T-cell (primary cell): ENCODE data around the gene SCARB1. TPM values are rescaled to one million over a fixed set of nuclear protein-coding genes. Genes with fewer than 3 reads are reported as not detected.

ENCODE experiments used
- ATAC-seq, 4 experiments: fragments of 200-7000 bp in 3 of 4; fragments of 150-1000 bp in 1 of 4; cut with Tn5 transposase; replicated peaks in 1 of 4; 1 replicate in 3 of 4; 2 replicates in 1 of 4; pipeline ENCODE4 v1.10.0; 2021; ENCODE audit warnings: moderate library complexity in 3 of 4, mild to moderate bottlenecking in 2 of 4, moderate number of reproducible peaks in 1 of 4
- CTCF ChIA-PET, 2 donors: fragments of 300-600 bp; sonication (Branson Sonifier 250); formaldehyde crosslinking; loops; one replicate each; lab custom pipeline; 2022; ENCODE audit warnings: antibody characterized with exemption in 2 of 2; lab: Charles Lee
- POLR2A ChIA-PET, 2 donors: fragments of 300-600 bp; sonication (Branson Sonifier 250); formaldehyde crosslinking; loops; one replicate each; lab custom pipeline; 2022; ENCODE audit warnings: antibody characterized with exemption in 2 of 2; lab: Charles Lee
- DNase-seq, 35 experiments: peaks; one replicate each; pipeline versions ENCODE4 v3.0.0 to v3.0.0-alpha.2; 2013 to 2023
- H3K27ac ChIP-seq: one replicate; pipeline ENCODE4 v1.5.1; 2013; ENCODE audit warnings: low read length
- H3K27me3 ChIP-seq, 2 experiments: replicated peaks in 1 of 2; 1 replicate in 1 of 2; 2 replicates in 1 of 2; pipeline versions ENCODE4 v1.6.1 to v1.7.0; 2013; ENCODE audit warnings: low read length in 1 of 2, mixed read lengths in 1 of 2; ENCODE audit not compliant: control insufficient read depth in 2 of 2, insufficient read depth in 2 of 2; ENCODE audit errors: extremely low read depth in 1 of 2
- H3K36me3 ChIP-seq, 2 donors: 1 replicate in 1 of 2; 2 replicates in 1 of 2; pipeline versions ENCODE4 v1.6.1 to v1.7.0; 2013; ENCODE audit warnings: low read length in 1 of 2; ENCODE audit not compliant: control insufficient read depth in 2 of 2, insufficient read depth in 1 of 2; ENCODE audit errors: extremely low read depth in 1 of 2
- H3K4me1 ChIP-seq, 2 experiments: 1 replicate in 1 of 2; 2 replicates in 1 of 2; pipeline versions ENCODE4 v1.6.1 to v1.7.0; 2013; ENCODE audit warnings: low read length in 2 of 2, mixed read lengths in 1 of 2; ENCODE audit not compliant: insufficient read depth in 2 of 2, control insufficient read depth in 1 of 2; ENCODE audit errors: extremely low read depth in 1 of 2
- H3K4me3 ChIP-seq, 2 donors: 1 replicate in 1 of 2; 2 replicates in 1 of 2; pipeline versions ENCODE4 v1.5.1 to v1.7.0; 2013; ENCODE audit warnings: mild to moderate bottlenecking in 2 of 2, low read length in 1 of 2, moderate library complexity in 1 of 2; ENCODE audit not compliant: control insufficient read depth in 1 of 2; ENCODE audit errors: extremely low read depth in 1 of 2
- H3K9me3 ChIP-seq: 2 replicates; pipeline ENCODE4 v1.7.0; 2013
- H3K27ac Mint-ChIP-seq, 2 donors: one replicate each; pipeline ENCODE4 v1.8.0; 2020 to 2021; ENCODE audit warnings: mild to moderate bottlenecking in 2 of 2, mixed read lengths in 2 of 2
- H3K27me3 Mint-ChIP-seq, 2 donors: one replicate each; pipeline ENCODE4 v1.8.0; 2021 to 2022; ENCODE audit warnings: mixed read lengths in 2 of 2
- H3K36me3 Mint-ChIP-seq: one replicate; pipeline ENCODE4 v1.8.0; 2021; ENCODE audit warnings: mixed read lengths
- H3K4me1 Mint-ChIP-seq, 3 donors: one replicate each; pipeline ENCODE4 v1.8.0; 2020 to 2022; ENCODE audit warnings: mixed read lengths in 3 of 3, mild to moderate bottlenecking in 1 of 3
- H3K4me3 Mint-ChIP-seq, 3 donors: one replicate each; pipeline ENCODE4 v1.8.0; 2020 to 2022; ENCODE audit warnings: mild to moderate bottlenecking in 3 of 3, mixed read lengths in 3 of 3, moderate library complexity in 3 of 3
- H3K9me3 Mint-ChIP-seq, 3 donors: one replicate each; pipeline ENCODE4 v1.8.0; 2020 to 2022; ENCODE audit warnings: mixed read lengths in 3 of 3
- WGBS: methylation state at CpG from one replicate; pipeline ENCODE4 v1.1.5; 2013; ENCODE audit warnings: missing lambda C conversion rate; ENCODE audit not compliant: insufficient coverage; 5-methylcytosine and 5-hydroxymethylcytosine counted together
- total RNA-seq, 35 experiments: library from RNA in 6 of 35; stranded (reverse) in 6 of 35; fragments of 120-200 nt in 1 of 35; gene quantifications; one replicate each; pipeline versions ENCODE4 v1.2.1 to v1.2.4 and lab custom pipeline; 2013 to 2026

The SCARB1 gene
- total RNA-seq, 5 donors from 2014 or later (not counting 1 experiment from before 2014, with no cell fraction given) = 3.1 to 5.6 (median 4.5) TPM

- Mint-ChIP-seq H3K9me3 (no peaks in the 10 kb centered on the region), H3K27me3 (peaks cover 0 to 14% of the 10 kb centered on the region in 2 donors), H3K4me1 (peaks cover 17 to 24% (median 18%) of the 10 kb centered on the region in 3 donors), H3K27ac (no peak overlapping the region), H3K36me3 (no peaks in the 10 kb centered on the region), H3K4me3 (no peak overlapping the region)
- 96% methylated on average over 4 of the region's 7 CpGs for WGBS
- Histone ChIP-seq H3K4me1 (peaks cover 0 to 14% of the 10 kb centered on the region in 2 experiments), H3K27me3 (peaks cover 0 to 27% of the 10 kb centered on the region in 2 experiments), H3K9me3 (no peaks in the 10 kb centered on the region), H3K4me3 (no peak overlapping the region), H3K27ac (no peak overlapping the region), H3K36me3 (no peaks in the 10 kb centered on the region)
- ChIA-PET POLR2A (no interaction called here), CTCF (no interaction called here)
- ATAC-seq (no peak), DNase-seq (no peak)
Observed at GRCh38 chr12:124744273-124744640, 119.4 kb downstream of the SCARB1 start.

GRCh38 chr12:124743479-124744272 is 120.0 kb downstream of the SCARB1 start:
- no peaks in the 10 kb centered on the region for H3K36me3 ChIP-seq
- ChIA-PET CTCF (no interaction called here), POLR2A (no interaction called here)
- Mint-ChIP-seq H3K4me1 (peaks cover 17 to 24% (median 18%) of the 10 kb centered on the region in 3 donors), H3K36me3 (no peaks in the 10 kb centered on the region), H3K27me3 (peaks cover 0 to 13% of the 10 kb centered on the region in 2 donors), H3K9me3 (no peaks in the 10 kb centered on the region), H3K4me3 (no peak overlapping the region), H3K27ac (no peak overlapping the region)
- H3K4me1 ChIP-seq = peaks cover 0 to 16% of the 10 kb centered on the region in 2 experiments
- no peaks in the 10 kb centered on the region for H3K9me3 ChIP-seq
- DNase-seq (no peak), ATAC-seq (no peak)
- WGBS = 97% methylated on average over 7 of the region's 18 CpGs
- peaks cover 0 to 33% of the 10 kb centered on the region in 2 experiments for H3K27me3 ChIP-seq
- no peak overlapping the region for H3K4me3 ChIP-seq
- H3K27ac ChIP-seq = no peak overlapping the region

GRCh38 chr12:124742678-124743077 is 121.0 kb downstream of the SCARB1 start:
- DNase-seq (no peak), ATAC-seq (no peak)
- 74% methylated on average over 10 of the region's 12 CpGs for WGBS
- H3K4me3 Mint-ChIP-seq = no peak overlapping the region
- H3K4me3 ChIP-seq = no peak overlapping the region
- peaks cover 0 to 40% of the 10 kb centered on the region in 2 experiments for H3K27me3 ChIP-seq
- H3K4me1 ChIP-seq = peaks cover 0 to 18% of the 10 kb centered on the region in 2 experiments
- H3K27ac Mint-ChIP-seq = no peak overlapping the region
- peaks cover 17 to 24% (median 20%) of the 10 kb centered on the region in 3 donors for H3K4me1 Mint-ChIP-seq
- peaks cover 0 to 12% of the 10 kb centered on the region in 2 donors for H3K27me3 Mint-ChIP-seq
- no peaks in the 10 kb centered on the region for H3K36me3 Mint-ChIP-seq
- ChIA-PET POLR2A (no interaction called here), CTCF (no interaction called here)
- H3K27ac ChIP-seq = no peak overlapping the region
- H3K9me3 ChIP-seq = no peaks in the 10 kb centered on the region
- H3K36me3 ChIP-seq = no peaks in the 10 kb centered on the region
- no peaks in the 10 kb centered on the region for H3K9me3 Mint-ChIP-seq

- H3K9me3 Mint-ChIP-seq = no peaks in the 10 kb centered on the region
- H3K27ac ChIP-seq = no peak overlapping the region
- 89% methylated on average over 12 of the region's 12 CpGs for WGBS
Observed at GRCh38 chr12:124742111-124742510, 121.6 kb downstream of the SCARB1 start.

GRCh38 chr12:124741211-124741610 is 122.5 kb downstream of the SCARB1 start:
- no peaks in the 10 kb centered on the region for H3K9me3 ChIP-seq
- H3K36me3 ChIP-seq = no peaks in the 10 kb centered on the region
- DNase-seq = no peak
- H3K36me3 Mint-ChIP-seq = no peaks in the 10 kb centered on the region
- peaks cover 0 to 37% of the 10 kb centered on the region in 2 experiments for H3K27me3 ChIP-seq
- ATAC-seq = no peak
- peaks cover 0 to 8% of the 10 kb centered on the region in 2 donors for H3K27me3 Mint-ChIP-seq
- CTCF ChIA-PET = no interaction called here
- POLR2A ChIA-PET = no interaction called here
- no peaks in the 10 kb centered on the region for H3K9me3 Mint-ChIP-seq
- peaks cover 19 to 25% (median 25%) of the 10 kb centered on the region in 3 donors for H3K4me1 Mint-ChIP-seq
- WGBS = 93% methylated on average over 6 of the region's 7 CpGs
- H3K27ac ChIP-seq = no peak overlapping the region
- H3K4me1 ChIP-seq = peaks cover 0 to 23% of the 10 kb centered on the region in 2 experiments
- no peak overlapping the region for H3K4me3 ChIP-seq
- no peak overlapping the region for H3K4me3 Mint-ChIP-seq
- no peak overlapping the region for H3K27ac Mint-ChIP-seq

More at GRCh38 chr12:124742111-124742510, 121.6 kb downstream of the SCARB1 start:
- POLR2A ChIA-PET = interaction anchor here in 1 of 2 donors (0.6 kb wide), 1 partner anchor 9 kb away, joined by 3 read pairs; no protein-coding TSS in a partner anchor
- CTCF ChIA-PET = no interaction called here
- H3K36me3 ChIP-seq = no peaks in the 10 kb centered on the region
- H3K4me3 ChIP-seq = no peak overlapping the region
- H3K4me1 Mint-ChIP-seq = peaks cover 19 to 24% (median 22%) of the 10 kb centered on the region in 3 donors
- H3K36me3 Mint-ChIP-seq = no peaks in the 10 kb centered on the region
- DNase-seq = no peak
- peaks cover 0 to 43% of the 10 kb centered on the region in 2 experiments for H3K27me3 ChIP-seq
- no peak for ATAC-seq
- H3K4me1 ChIP-seq = peaks cover 0 to 18% of the 10 kb centered on the region in 2 experiments
- H3K27ac Mint-ChIP-seq = no peak overlapping the region
- H3K9me3 ChIP-seq = no peaks in the 10 kb centered on the region
- H3K27me3 Mint-ChIP-seq = peaks cover 0 to 12% of the 10 kb centered on the region in 2 donors
- H3K4me3 Mint-ChIP-seq = no peak overlapping the region

GRCh38 chr12:124740691-124741137 is 123.0 kb downstream of the SCARB1 start:
- H3K36me3 Mint-ChIP-seq = no peaks in the 10 kb centered on the region
- no peak for DNase-seq
- H3K4me3 ChIP-seq = no peak overlapping the region
- H3K27ac Mint-ChIP-seq = no peak overlapping the region
- H3K4me3 Mint-ChIP-seq = no peak overlapping the region
- peaks cover 21 to 27% (median 24%) of the 10 kb centered on the region in 3 donors for H3K4me1 Mint-ChIP-seq
- CTCF ChIA-PET = no interaction called here
- H3K27me3 Mint-ChIP-seq = peaks cover 0 to 5% of the 10 kb centered on the region in 2 donors
- H3K9me3 Mint-ChIP-seq = no peaks in the 10 kb centered on the region
- H3K27ac ChIP-seq = no peak overlapping the region
- POLR2A ChIA-PET = no interaction called here
- ATAC-seq = no peak
- peaks cover 0 to 33% of the 10 kb centered on the region in 2 experiments for H3K27me3 ChIP-seq
- 13% methylated on average over 5 of the region's 11 CpGs for WGBS
- no peaks in the 10 kb centered on the region for H3K9me3 ChIP-seq
- H3K4me1 ChIP-seq = peaks cover 0 to 23% of the 10 kb centered on the region in 2 experiments
- H3K36me3 ChIP-seq = no peaks in the 10 kb centered on the region
